Astrocyte (in vitro differentiated cells and primary cell): ENCODE data around the gene PTGER2.

Experiments
- CTCF ChIP-seq: IDR thresholded peaks from 2 replicates; pipeline ENCODE4 v1.5.1; 2011; ENCODE audit warnings: low read depth, mild to moderate bottlenecking, inconsistent platforms, low read length, moderate library complexity; ENCODE audit not compliant: insufficient read depth
- EZH2 ChIP-seq: IDR thresholded peaks from 2 replicates; pipeline ENCODE4 v1.6.1; 2012; ENCODE audit warnings: mild to moderate bottlenecking, low read length, inconsistent platforms; ENCODE audit not compliant: insufficient read depth

- TF ChIP-seq EZH2 = no peak
- TF ChIP-seq CTCF = no peak
Measured at GRCh38 chr14:52352061-52352491, 38.0 kb downstream of the PTGER2 start.
